ENCODE results near the gene LRRC45. TPM values are rescaled to one million over a fixed set of nuclear protein-coding genes. Genes with fewer than 3 reads are reported as not detected.

Gene LRRC45
- total and polyA plus RNA-seq, 2 donors (not counting 1 experiment from before 2014, with no cell fraction given) = 2.3 to 9.9 TPM

GRCh38 chr17:81992306-81993102 lies 30.6 kb upstream of the LRRC45 start:
- Histone ChIP-seq H3K4me1 (ENCODE audit: control insufficient read depth, extremely low read depth, insufficient read depth, low read length) (peaks cover 18% of the 10 kb centered on the region), H2AFZ (ENCODE audit: low read length) (no peak overlapping the region), H4K20me1 (ENCODE audit: control insufficient read depth, extremely low read depth, insufficient read depth, low read length) (no peaks in the 10 kb centered on the region), H3K79me2 (ENCODE audit: control insufficient read depth, insufficient read depth, low read length) (no peaks in the 10 kb centered on the region), H3K9me3 (ENCODE audit: control insufficient read depth, insufficient read depth, low read depth, low read length) (no peaks in the 10 kb centered on the region), H3K4me3 (replicated peaks in 1 of 4; ENCODE audit: control extremely low read depth in 1 of 4, insufficient read depth in 1 of 4, low read depth in 3 of 4, low read length in 4 of 4) (peak overlapping the region in 3 of 4 experiments; percentile 10 to 17 (median 15)), H3K27me3 (ENCODE audit: control insufficient read depth, insufficient read depth, low read length) (no peaks in the 10 kb centered on the region), H3K27ac (ENCODE audit: insufficient read depth, low read length) (no peak overlapping the region), H3K4me2 (ENCODE audit: extremely low read depth, insufficient read depth, low read length) (peak overlapping the region; percentile 59), H3K36me3 (ENCODE audit: control insufficient read depth, insufficient read depth, low read length) (peaks cover 4% of the 10 kb centered on the region), H3K9ac (ENCODE audit: insufficient read depth, low read length) (no peak overlapping the region)
- no peak for DNase-seq (ENCODE audit: low read depth in 2 of 2)
- TF ChIP-seq, protein P1, sequence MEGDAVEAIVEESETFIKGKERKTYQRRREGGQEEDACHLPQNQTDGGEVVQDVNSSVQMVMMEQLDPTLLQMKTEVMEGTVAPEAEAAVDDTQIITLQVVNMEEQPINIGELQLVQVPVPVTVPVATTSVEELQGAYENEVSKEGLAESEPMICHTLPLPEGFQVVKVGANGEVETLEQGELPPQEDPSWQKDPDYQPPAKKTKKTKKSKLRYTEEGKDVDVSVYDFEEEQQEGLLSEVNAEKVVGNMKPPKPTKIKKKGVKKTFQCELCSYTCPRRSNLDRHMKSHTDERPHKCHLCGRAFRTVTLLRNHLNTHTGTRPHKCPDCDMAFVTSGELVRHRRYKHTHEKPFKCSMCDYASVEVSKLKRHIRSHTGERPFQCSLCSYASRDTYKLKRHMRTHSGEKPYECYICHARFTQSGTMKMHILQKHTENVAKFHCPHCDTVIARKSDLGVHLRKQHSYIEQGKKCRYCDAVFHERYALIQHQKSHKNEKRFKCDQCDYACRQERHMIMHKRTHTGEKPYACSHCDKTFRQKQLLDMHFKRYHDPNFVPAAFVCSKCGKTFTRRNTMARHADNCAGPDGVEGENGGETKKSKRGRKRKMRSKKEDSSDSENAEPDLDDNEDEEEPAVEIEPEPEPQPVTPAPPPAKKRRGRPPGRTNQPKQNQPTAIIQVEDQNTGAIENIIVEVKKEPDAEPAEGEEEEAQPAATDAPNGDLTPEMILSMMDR (conservative IDR thresholded peaks at IDR 0.05 in 1 of 2, IDR thresholded peaks at IDR 0.05 in 1 of 2; ENCODE audit: low read depth in 1 of 2, low read length in 2 of 2) = no peak
- no peak for TF ChIP-seq EZH2 (IDR thresholded peaks at IDR 0.05; ENCODE audit: low read length, missing control alignments)

DNA sequence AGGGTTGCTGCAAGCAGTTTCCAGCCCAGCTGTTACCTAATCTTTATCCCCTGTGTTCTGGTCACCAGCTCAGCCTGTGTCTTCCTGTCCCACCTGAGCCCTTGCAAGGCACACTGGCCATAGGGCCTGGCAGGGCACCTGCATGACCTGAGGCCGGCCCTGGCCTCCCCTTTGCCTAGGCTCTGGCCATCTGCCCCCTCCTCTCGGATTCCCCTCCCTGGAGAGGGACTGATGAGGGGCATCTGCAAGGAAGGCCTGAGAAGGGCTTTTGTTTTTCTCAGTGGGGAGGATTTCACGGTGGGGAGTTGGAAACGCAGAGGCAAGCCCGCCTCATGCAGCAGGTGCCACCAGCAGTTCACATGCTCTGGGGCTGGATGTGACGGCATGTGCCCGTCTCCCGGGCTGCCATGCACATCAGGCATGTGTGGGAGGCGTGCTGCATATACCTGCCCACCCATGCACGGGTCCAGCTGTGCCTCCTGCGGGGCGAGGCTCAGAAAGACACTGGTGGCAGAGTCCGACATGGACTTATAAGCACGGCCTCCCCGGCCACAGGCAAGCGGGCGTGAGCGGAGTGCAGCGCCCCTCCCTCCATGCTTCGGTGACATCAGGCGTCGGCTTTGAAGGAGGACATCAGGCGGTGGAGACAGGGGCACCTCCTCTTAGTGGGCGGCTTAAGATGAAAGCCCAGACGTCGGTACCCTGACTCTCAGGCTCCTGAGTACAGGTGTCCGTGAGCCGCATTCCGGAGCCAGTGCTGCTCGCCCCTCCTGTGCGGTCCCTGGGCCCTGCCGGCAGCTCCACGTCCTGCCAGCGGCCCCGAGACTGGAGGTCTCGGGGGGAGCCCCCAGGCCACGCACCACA lies 29.1 kb upstream of the LRRC45 start:
- Histone ChIP-seq H4K20me1 (ENCODE audit: control insufficient read depth, extremely low read depth, insufficient read depth, low read length) (no peaks in the 10 kb centered on the region), H3K36me3 (ENCODE audit: control insufficient read depth, insufficient read depth, low read length) (peaks cover 2% of the 10 kb centered on the region), H3K9ac (ENCODE audit: insufficient read depth, low read length) (no peak overlapping the region), H3K4me2 (ENCODE audit: extremely low read depth, insufficient read depth, low read length) (no peak overlapping the region), H3K9me3 (ENCODE audit: control insufficient read depth, insufficient read depth, low read depth, low read length) (no peaks in the 10 kb centered on the region), H3K27ac (ENCODE audit: insufficient read depth, low read length) (no peak overlapping the region), H3K4me3 (replicated peaks in 1 of 4; ENCODE audit: control extremely low read depth in 1 of 4, insufficient read depth in 1 of 4, low read depth in 3 of 4, low read length in 4 of 4) (no peak overlapping the region), H3K27me3 (ENCODE audit: control insufficient read depth, insufficient read depth, low read length) (no peaks in the 10 kb centered on the region), H2AFZ (ENCODE audit: low read length) (no peak overlapping the region), H3K4me1 (ENCODE audit: control insufficient read depth, extremely low read depth, insufficient read depth, low read length) (peaks cover 18% of the 10 kb centered on the region), H3K79me2 (ENCODE audit: control insufficient read depth, insufficient read depth, low read length) (no peaks in the 10 kb centered on the region)
- no peak for TF ChIP-seq EZH2 (IDR thresholded peaks at IDR 0.05; ENCODE audit: low read length, missing control alignments)
- TF ChIP-seq, protein P1 (conservative IDR thresholded peaks at IDR 0.05 in 1 of 2, IDR thresholded peaks at IDR 0.05 in 1 of 2; ENCODE audit: low read depth in 1 of 2, low read length in 2 of 2) = no peak
- no peak for DNase-seq (ENCODE audit: low read depth in 2 of 2)
